Measurements from ENCODE around the gene SMAD9.

The SMAD9 gene

DNA sequence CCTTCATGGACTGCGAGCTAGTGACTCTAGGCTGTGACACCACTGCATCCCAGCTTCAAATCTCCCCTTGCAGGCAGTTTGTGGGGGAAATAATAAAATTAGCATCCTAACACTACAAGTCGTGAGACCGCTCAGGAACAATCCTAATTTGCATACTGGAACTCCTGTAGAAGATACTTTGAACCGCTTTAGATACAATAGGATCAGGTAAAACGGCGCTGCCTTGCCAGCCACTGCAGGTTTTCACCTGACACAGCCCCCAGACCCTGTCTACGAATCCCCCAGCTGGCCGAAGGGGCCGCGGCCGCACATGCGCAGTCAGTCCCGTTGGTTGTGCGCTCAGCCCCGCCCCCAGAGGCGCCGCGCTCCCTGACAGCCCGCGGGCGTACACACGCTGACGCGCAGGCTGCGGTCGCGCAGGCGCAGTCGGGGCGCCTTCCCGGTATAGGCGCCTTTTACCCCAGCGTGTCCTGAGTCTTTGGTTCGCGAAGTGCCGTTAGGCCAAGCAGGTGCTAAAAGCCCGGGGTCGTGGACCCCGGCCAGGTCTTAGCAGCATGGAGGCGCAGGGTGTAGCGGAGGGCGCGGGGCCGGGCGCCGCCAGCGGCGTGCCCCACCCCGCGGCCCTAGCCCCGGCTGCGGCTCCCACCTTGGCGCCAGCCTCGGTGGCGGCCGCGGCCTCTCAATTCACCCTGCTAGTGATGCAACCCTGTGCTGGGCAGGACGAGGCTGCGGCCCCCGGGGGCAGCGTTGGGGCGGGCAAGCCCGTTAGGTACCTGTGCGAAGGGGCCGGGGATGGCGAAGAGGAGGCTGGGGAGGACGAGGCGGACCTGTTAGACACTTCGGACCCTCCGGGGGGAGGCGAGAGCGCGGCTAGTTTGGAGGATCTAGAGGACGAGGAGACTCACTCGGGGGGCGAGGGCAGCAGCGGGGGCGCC lies 101.0 kb downstream of the SMAD9 start, which contains the start of gene RFXAP:
Gene RFXAP, plus strand, starts transcription at position 419 of the 935 bp plus-strand sequence. Its CDS starts 136 bp downstream, at position 555.
- Histone ChIP-seq H3K4me3 (ENCODE audit: low read length in 2 of 2) (peak within 1 kb of the TSS; percentile 97), H3K4me1 (ENCODE audit: control insufficient read depth, insufficient read depth, low read length) (peaks cover 12% of the 10 kb centered on the region), H3K9ac (ENCODE audit: low read length in 2 of 2) (peak within 1 kb of the TSS; percentile 84 to 86), H3K27ac (ENCODE audit: low read length) (peak within 1 kb of the TSS; percentile 38), H3K27me3 (ENCODE audit: control insufficient read depth in 1 of 2, insufficient read depth in 2 of 2, low read length in 2 of 2) (no peaks in the 10 kb centered on the region), H3K36me3 (ENCODE audit: control insufficient read depth in 2 of 2, insufficient read depth in 2 of 2, low read length in 2 of 2) (peaks cover 0 to 3% of the 10 kb centered on the region in 2 donors), H3K9me3 (ENCODE audit: control insufficient read depth in 2 of 2, low read length in 2 of 2) (no peaks in the 10 kb centered on the region)

DNA sequence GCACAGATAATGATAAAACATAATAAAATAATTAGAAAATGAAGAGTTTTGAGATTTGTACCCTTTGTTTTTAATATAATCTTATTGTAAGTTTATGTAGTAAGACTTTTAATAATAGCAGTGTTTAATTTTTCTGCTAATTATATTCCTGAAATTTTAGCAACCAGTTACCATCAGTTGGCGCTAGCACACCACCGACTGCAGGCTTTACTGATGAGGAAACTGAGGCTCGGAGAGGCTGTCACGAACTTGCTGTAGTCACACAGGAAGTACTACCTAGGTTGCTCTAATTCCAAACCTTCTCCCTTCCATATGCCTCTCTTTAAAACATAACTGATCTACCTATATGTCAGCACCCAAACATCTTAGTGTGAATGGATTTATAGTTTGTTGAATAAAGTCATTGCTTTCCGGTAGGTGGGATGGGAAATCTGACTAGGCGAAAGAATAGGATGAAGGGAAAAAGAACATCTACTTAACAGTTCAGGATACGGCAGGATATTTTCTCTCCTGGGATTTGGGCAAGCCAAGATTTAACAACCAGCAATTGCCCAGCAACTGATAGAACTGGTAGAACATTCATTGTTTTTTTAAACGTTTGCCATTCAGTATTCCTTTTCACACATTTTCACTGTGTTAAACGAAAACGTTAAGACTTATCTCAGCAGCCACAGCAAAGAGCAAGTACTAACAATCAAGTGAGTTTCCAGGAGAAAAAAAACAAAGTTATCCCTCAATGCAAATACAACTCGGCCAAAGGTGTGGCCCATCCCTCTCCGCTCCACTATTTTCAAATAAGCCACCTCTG lies 101.8 kb downstream of the SMAD9 start:
- Histone ChIP-seq H3K4me3 (ENCODE audit: low read length in 2 of 2) (peak overlapping the region; percentile 97), H3K27ac (ENCODE audit: low read length) (peak overlapping the region; percentile 38), H3K27me3 (ENCODE audit: control insufficient read depth in 1 of 2, insufficient read depth in 2 of 2, low read length in 2 of 2) (no peaks in the 10 kb centered on the region), H3K36me3 (ENCODE audit: control insufficient read depth in 2 of 2, insufficient read depth in 2 of 2, low read length in 2 of 2) (peaks cover 0 to 3% of the 10 kb centered on the region in 2 donors), H3K9me3 (ENCODE audit: control insufficient read depth in 2 of 2, low read length in 2 of 2) (no peaks in the 10 kb centered on the region), H3K4me1 (ENCODE audit: control insufficient read depth, insufficient read depth, low read length) (peaks cover 12% of the 10 kb centered on the region), H3K9ac (ENCODE audit: low read length in 2 of 2) (peak overlapping the region; percentile 84 to 86)

DNA sequence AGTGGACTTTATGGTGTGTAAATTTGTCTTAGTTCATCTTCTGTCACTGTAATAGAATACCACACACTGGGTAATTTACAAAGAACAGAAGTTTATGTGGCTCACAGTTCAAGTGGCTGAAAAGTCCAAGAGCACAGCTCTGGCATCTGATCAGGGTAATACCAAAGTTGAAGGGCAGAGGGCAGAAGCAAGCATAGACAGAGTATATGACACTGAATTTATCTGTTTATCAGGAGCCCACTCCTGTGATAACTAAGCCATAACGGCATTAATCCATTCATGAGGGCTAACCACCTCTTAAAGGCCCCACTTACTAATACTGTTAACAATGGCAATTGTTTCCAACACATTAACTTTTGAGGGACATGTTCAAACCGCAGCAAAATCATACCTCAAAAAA lies 105.0 kb downstream of the SMAD9 start:
- Histone ChIP-seq H3K27ac (ENCODE audit: low read length) (no peak overlapping the region), H3K4me3 (ENCODE audit: low read length in 2 of 2) (no peak overlapping the region), H3K36me3 (ENCODE audit: control insufficient read depth in 2 of 2, insufficient read depth in 2 of 2, low read length in 2 of 2) (no peaks in the 10 kb centered on the region), H3K27me3 (ENCODE audit: control insufficient read depth in 1 of 2, insufficient read depth in 2 of 2, low read length in 2 of 2) (no peaks in the 10 kb centered on the region), H3K9ac (ENCODE audit: low read length in 2 of 2) (no peak overlapping the region), H3K9me3 (ENCODE audit: control insufficient read depth in 2 of 2, low read length in 2 of 2) (no peaks in the 10 kb centered on the region), H3K4me1 (ENCODE audit: control insufficient read depth, insufficient read depth, low read length) (peaks cover 4% of the 10 kb centered on the region)

DNA sequence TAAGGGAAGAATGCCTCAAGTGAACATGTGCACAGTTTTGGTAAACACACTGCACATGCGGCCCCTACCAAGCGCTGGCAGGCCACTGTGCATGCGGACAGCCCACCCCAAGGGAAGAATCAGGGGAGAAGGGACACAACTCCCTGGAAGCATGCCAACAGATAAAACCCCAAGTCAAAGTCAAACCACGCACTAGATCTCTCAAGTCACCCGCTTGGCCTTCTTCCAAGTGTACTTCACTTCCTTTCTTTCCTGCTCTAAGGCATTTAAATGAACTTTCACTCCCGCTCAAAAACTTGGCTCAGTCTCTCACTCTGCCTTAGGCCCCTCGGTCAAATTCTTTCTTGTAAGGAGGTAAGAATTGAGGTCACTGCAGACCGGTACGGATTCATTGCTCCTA lies 105.6 kb downstream of the SMAD9 start:
- Histone ChIP-seq H3K4me1 (ENCODE audit: control insufficient read depth, insufficient read depth, low read length) (peaks cover 4% of the 10 kb centered on the region), H3K9me3 (ENCODE audit: control insufficient read depth in 2 of 2, low read length in 2 of 2) (no peaks in the 10 kb centered on the region), H3K36me3 (ENCODE audit: control insufficient read depth in 2 of 2, insufficient read depth in 2 of 2, low read length in 2 of 2) (no peaks in the 10 kb centered on the region), H3K4me3 (ENCODE audit: low read length in 2 of 2) (no peak overlapping the region), H3K9ac (ENCODE audit: low read length in 2 of 2) (no peak overlapping the region), H3K27ac (ENCODE audit: low read length) (no peak overlapping the region), H3K27me3 (ENCODE audit: control insufficient read depth in 1 of 2, insufficient read depth in 2 of 2, low read length in 2 of 2) (no peaks in the 10 kb centered on the region)

DNA sequence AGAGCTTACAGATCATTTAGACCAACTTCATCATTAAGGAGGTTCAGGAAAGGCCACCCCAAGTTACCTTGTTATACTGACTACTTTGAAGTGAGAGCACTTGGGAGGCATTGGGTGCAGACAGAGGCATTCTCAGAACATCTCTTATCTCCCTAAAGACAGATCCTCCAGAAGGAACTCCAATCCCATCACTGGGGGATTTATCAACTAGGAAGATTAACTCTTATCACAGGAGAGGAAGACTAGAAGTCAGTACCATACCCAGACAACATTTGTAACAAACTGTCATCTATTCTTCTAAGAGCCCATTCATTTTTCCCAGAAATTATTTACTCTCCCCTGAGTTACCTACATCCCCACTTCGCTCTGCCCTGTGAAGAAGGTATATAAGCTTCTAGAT lies 106.8 kb downstream of the SMAD9 start:
- Histone ChIP-seq H3K4me1 (ENCODE audit: control insufficient read depth, insufficient read depth, low read length) (no peaks in the 10 kb centered on the region), H3K36me3 (ENCODE audit: control insufficient read depth in 2 of 2, insufficient read depth in 2 of 2, low read length in 2 of 2) (no peaks in the 10 kb centered on the region)

DNA sequence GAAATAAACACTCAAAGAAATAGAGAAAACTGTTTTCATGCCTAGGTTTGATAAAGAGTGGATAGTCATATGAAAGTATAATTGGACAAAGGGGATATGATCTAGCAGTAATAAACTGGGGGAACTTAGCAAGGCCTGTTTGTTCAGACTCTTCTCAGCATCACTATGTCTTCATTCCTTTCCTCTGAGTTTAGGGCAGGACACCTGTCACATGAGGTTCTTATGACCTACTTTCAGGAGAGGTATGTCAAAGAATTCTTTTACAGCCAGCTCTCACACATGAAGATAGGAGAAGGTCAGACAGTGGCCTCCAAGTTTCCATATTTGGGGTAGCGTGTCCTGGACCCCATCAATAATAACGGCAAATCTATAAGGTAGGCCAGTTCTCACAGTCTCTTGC lies 112.4 kb downstream of the SMAD9 start:
- Histone ChIP-seq H3K9ac (ENCODE audit: low read length in 2 of 2) (no peak overlapping the region), H3K4me1 (ENCODE audit: control insufficient read depth, insufficient read depth, low read length) (no peaks in the 10 kb centered on the region), H3K27ac (ENCODE audit: low read length) (no peak overlapping the region), H3K9me3 (ENCODE audit: control insufficient read depth in 2 of 2, low read length in 2 of 2) (no peaks in the 10 kb centered on the region), H3K27me3 (ENCODE audit: control insufficient read depth in 1 of 2, insufficient read depth in 2 of 2, low read length in 2 of 2) (no peaks in the 10 kb centered on the region), H3K36me3 (ENCODE audit: control insufficient read depth in 2 of 2, insufficient read depth in 2 of 2, low read length in 2 of 2) (no peaks in the 10 kb centered on the region), H3K4me3 (ENCODE audit: low read length in 2 of 2) (no peak overlapping the region)

More for the DNA sequence above, 106.8 kb downstream of the SMAD9 start:
- H3K9me3 ChIP-seq (ENCODE audit: control insufficient read depth in 2 of 2, low read length in 2 of 2): no peaks in the 10 kb centered on the region
- H3K27me3 ChIP-seq (ENCODE audit: control insufficient read depth in 1 of 2, insufficient read depth in 2 of 2, low read length in 2 of 2): no peaks in the 10 kb centered on the region
- no peak overlapping the region for H3K4me3 ChIP-seq (ENCODE audit: low read length in 2 of 2)
- H3K9ac ChIP-seq (ENCODE audit: low read length in 2 of 2): no peak overlapping the region
- H3K27ac ChIP-seq (ENCODE audit: low read length): no peak overlapping the region

DNA sequence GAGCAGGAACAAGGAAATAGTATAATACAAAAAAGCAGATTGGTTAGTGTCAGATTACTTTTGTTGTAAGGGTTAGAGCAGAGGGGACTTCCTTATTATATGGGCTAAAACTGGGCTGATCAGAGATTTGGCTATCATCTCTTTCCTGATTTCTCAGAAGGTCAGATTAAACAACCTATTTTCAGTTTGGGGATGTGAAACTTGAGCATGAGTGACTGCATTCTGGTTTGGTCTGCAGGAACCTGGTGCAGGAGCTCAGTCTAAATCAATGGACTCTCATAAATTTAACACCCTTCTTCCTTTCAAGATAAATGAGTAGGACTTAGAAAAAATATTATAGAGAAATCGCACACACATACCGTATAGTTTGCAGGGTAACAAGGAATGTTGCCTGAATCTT lies 113.9 kb downstream of the SMAD9 start:
- Histone ChIP-seq H3K27me3 (ENCODE audit: control insufficient read depth in 1 of 2, insufficient read depth in 2 of 2, low read length in 2 of 2) (no peaks in the 10 kb centered on the region), H3K9ac (ENCODE audit: low read length in 2 of 2) (no peak overlapping the region), H3K4me3 (ENCODE audit: low read length in 2 of 2) (no peak overlapping the region), H3K4me1 (ENCODE audit: control insufficient read depth, insufficient read depth, low read length) (no peaks in the 10 kb centered on the region), H3K27ac (ENCODE audit: low read length) (no peak overlapping the region), H3K9me3 (ENCODE audit: control insufficient read depth in 2 of 2, low read length in 2 of 2) (no peaks in the 10 kb centered on the region), H3K36me3 (ENCODE audit: control insufficient read depth in 2 of 2, insufficient read depth in 2 of 2, low read length in 2 of 2) (no peaks in the 10 kb centered on the region)

DNA sequence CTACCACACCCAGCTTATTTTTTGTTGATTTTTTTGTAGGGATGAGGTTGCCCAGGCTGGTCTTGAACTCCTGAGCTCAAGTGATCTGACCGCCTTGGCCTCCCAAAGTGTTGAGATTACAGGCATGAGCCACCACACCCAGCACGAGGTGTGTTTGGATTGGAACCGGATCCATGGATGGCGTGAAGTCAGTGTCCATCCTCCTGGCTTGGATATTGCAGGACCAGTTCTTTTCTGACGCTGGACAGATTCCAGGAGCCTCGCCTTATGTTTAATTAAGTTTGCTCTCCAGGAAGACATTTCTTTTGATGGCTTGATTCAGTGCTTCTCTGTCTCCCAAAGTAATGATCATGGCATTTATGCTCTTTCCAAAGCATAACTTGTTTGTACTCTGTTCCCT lies 115.5 kb downstream of the SMAD9 start:
- Histone ChIP-seq H3K4me3 (ENCODE audit: low read length in 2 of 2) (no peak overlapping the region), H3K9ac (ENCODE audit: low read length in 2 of 2) (no peak overlapping the region), H3K4me1 (ENCODE audit: control insufficient read depth, insufficient read depth, low read length) (no peaks in the 10 kb centered on the region)

DNA sequence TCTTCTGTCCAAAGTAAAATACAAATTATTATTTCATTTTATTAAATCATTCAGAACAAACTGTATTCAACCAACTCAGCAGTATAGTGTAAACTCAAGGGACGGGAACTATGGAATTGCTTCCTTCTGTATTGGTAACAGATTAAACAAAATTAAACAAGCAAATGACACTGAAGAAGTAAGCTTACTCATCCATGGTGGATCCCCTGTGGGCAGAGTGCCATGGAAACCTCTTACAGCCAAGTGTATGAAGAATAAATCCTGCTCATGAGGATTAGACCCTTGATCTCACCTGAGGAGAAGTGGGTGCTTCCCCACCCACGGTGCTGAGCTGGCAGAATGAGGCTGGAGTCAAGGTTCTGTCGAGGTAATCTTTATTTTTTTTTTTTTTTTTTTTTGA lies 119.0 kb downstream of the SMAD9 start:
- Histone ChIP-seq H3K4me3 (ENCODE audit: low read length in 2 of 2) (no peak overlapping the region), H3K27me3 (ENCODE audit: control insufficient read depth in 1 of 2, insufficient read depth in 2 of 2, low read length in 2 of 2) (no peaks in the 10 kb centered on the region), H3K9me3 (ENCODE audit: control insufficient read depth in 2 of 2, low read length in 2 of 2) (no peaks in the 10 kb centered on the region), H3K4me1 (ENCODE audit: control insufficient read depth, insufficient read depth, low read length) (no peaks in the 10 kb centered on the region), H3K9ac (ENCODE audit: low read length in 2 of 2) (no peak overlapping the region), H3K36me3 (ENCODE audit: control insufficient read depth in 2 of 2, insufficient read depth in 2 of 2, low read length in 2 of 2) (no peaks in the 10 kb centered on the region), H3K27ac (ENCODE audit: low read length) (no peak overlapping the region)

More for the DNA sequence above, 115.5 kb downstream of the SMAD9 start:
- no peak overlapping the region for H3K27ac ChIP-seq (ENCODE audit: low read length)
- no peaks in the 10 kb centered on the region for H3K27me3 ChIP-seq (ENCODE audit: control insufficient read depth in 1 of 2, insufficient read depth in 2 of 2, low read length in 2 of 2)
- no peaks in the 10 kb centered on the region for H3K36me3 ChIP-seq (ENCODE audit: control insufficient read depth in 2 of 2, insufficient read depth in 2 of 2, low read length in 2 of 2)
- no peaks in the 10 kb centered on the region for H3K9me3 ChIP-seq (ENCODE audit: control insufficient read depth in 2 of 2, low read length in 2 of 2)

DNA sequence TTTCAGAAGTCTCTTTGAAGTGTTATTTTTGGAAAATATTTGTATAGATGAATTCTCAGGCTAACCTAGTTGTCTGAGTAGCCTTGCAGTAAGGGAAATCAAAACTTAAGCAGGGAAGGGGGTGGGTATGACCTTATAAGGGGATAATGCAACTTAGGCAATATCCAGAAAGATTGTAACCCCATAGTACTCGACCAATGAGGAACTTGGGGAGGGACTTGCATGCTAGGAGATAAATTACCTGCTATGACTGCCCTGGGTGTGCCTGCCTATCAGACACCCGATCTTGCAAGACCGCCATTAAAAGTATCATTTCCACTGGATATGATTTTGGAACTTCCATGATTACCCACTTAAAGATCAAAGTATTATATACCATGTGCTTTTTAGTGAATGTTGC lies 124.0 kb downstream of the SMAD9 start:
- Histone ChIP-seq H3K36me3 (ENCODE audit: control insufficient read depth in 2 of 2, insufficient read depth in 2 of 2, low read length in 2 of 2) (no peaks in the 10 kb centered on the region), H3K4me1 (ENCODE audit: control insufficient read depth, insufficient read depth, low read length) (no peaks in the 10 kb centered on the region), H3K9ac (ENCODE audit: low read length in 2 of 2) (no peak overlapping the region)

More for the DNA sequence above, 124.0 kb downstream of the SMAD9 start:
- Histone ChIP-seq H3K27ac (ENCODE audit: low read length) (no peak overlapping the region), H3K27me3 (ENCODE audit: control insufficient read depth in 1 of 2, insufficient read depth in 2 of 2, low read length in 2 of 2) (no peaks in the 10 kb centered on the region), H3K9me3 (ENCODE audit: control insufficient read depth in 2 of 2, low read length in 2 of 2) (no peaks in the 10 kb centered on the region), H3K4me3 (ENCODE audit: low read length in 2 of 2) (no peak overlapping the region)

Data from stomach smooth muscle (tissue), 2 donors.